ENCODE results near the gene FNDC1.

DNA sequence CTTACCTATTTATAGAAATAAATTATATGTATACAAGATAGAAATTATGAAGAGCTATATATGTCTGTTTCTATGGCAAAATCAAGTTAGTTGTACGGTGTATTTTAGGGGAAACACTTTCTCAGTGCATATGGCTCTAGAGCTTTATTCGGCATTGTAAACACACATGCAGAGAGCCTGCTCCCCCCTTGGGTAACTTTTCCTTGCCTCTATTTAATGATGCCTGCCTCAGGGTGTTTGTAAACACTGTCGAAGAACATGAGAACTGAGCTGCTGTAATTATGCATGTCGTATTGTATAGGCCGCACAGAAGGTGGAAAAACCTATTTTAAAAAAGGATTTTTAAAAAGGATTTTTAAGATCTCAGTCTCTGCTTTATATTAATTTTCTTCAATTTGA, 133.4 kb downstream of the FNDC1 start:
- TF ChIP-seq, protein P1, sequence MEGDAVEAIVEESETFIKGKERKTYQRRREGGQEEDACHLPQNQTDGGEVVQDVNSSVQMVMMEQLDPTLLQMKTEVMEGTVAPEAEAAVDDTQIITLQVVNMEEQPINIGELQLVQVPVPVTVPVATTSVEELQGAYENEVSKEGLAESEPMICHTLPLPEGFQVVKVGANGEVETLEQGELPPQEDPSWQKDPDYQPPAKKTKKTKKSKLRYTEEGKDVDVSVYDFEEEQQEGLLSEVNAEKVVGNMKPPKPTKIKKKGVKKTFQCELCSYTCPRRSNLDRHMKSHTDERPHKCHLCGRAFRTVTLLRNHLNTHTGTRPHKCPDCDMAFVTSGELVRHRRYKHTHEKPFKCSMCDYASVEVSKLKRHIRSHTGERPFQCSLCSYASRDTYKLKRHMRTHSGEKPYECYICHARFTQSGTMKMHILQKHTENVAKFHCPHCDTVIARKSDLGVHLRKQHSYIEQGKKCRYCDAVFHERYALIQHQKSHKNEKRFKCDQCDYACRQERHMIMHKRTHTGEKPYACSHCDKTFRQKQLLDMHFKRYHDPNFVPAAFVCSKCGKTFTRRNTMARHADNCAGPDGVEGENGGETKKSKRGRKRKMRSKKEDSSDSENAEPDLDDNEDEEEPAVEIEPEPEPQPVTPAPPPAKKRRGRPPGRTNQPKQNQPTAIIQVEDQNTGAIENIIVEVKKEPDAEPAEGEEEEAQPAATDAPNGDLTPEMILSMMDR (IDR thresholded peaks at IDR 0.05; ENCODE audit: insufficient read depth, low read depth, low read length) = no peak
- TF ChIP-seq EZH2 (IDR thresholded peaks at IDR 0.05; ENCODE audit: insufficient read depth, low read length) = no peak
